GM15510 (cell line): ENCODE data around the gene MIGA2.

ENCODE experiments used
- POLR2A ChIP-seq: IDR thresholded peaks from 3 replicates; pipeline ENCODE4 v1.6.1; 2011; ENCODE audit warnings: borderline replicate concordance; ENCODE audit not compliant: insufficient read length; ENCODE audit errors: extremely low read depth

The MIGA2 gene

DNA sequence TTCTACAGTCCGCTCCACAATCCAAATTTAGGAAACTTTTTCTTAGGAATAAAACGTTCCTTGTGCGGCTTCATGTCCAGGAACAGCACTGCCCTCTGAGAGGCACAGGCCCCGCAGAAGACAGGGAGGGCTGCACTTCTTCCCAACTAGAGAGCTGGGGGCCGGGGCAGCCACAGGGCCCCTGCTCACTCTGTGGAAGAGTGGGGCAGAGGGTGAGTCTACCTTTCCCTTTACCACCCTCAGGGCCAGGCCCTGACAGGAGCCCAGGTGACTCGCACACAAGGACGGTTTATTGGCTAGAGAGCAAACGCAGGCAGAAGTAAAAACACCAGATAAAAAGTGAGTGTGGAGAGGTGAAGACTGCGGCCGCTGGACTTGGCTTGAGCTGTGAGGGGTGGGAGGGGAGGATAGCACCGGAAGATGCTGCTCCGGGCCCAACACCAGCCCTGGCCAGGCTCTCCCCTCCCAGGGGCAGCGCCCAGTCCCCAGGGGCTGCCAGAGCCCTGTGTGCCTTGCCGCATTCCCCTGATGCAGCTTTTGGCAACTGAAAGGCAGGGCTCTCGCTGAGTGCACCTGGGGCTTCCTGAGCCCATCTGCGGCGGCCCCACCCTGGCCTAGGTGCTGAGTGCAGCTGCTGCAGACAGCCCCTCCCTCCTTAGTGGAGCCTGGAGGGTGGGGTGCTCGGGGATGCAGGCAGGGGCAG, 28.5 kb upstream of the MIGA2 start:
- TF ChIP-seq POLR2A = no peak

DNA sequence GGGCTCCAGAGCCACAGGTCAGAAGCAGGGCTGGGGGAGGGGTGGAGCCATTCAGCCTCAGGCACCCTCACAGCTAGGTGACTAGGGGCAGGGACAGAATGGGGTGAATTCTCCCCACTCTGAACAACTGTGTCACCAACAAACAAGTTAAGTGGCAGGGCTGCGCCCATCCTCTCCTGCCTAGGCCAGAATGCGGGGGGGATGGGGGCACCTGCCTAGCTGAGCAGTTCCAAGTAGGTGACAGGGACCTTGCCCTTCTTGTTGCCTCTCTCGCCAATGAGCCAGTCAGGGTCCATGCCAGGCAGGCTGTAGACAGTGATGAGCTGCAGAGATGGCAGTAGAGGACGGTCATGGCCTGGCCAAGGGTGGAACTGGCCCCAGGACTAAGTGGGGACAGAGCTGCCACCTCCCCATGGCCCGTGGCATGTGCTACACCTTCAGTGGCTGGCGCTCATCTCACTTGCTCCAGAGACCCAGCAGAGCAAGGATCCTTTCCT, 27.9 kb upstream of the MIGA2 start:
- TF ChIP-seq POLR2A = no peak

DNA sequence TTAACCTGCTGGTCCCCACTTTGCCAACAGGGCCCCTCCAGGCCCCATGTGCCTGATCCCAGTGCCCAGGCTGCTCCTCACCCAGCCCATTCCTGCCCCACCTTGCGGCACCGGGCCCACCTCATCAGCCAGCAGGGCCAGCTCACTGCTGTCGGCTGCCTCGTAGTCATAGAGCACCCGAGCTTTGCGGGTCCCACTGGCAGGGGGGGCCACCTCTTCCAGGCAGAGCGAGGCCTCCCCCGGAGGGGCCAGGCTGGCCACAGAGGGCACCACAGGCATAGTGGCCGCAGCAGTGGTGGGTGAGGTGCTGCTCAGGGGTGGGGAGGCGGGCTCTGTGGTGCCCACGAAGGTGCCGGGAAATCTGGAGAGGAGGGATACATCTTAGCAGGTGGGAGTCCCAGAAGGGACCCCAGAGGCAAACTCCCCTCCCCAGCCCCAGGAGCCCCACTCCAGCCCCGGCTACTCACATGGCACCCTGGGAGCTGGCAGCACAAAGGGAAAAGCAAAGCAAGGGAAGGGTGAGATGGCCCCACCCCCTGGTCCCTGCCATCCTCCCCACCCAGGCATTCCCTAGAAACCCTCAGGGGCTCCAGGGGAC, 27.3 kb upstream of the MIGA2 start:
- no peak for TF ChIP-seq POLR2A

DNA sequence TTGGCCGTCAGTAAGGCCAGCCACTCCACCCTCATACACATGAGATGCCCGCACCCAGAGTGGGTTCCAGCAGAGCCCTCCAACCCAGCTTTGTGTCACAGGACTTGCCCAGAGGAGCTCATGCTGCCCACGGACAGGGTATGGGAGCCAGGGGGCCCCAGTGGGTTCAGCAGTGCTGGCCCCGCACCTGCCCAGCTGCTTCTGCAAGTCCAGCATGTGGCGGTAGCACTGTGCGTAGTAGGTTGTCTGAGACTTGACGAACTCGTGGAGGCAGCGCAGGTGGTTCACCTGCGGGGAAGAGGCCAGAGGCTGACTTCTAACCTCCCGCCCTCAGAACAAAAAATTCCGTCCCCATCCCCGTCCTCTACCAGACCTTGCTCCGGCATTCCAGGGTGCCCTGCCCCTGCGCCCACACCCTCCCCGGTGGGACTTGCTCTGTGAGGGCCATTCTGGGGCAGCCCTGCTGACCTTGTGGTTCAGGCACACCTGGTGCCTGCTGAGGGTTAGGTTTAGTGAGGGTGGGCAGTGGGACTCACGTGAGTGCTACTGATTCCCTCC, 26.8 kb upstream of the MIGA2 start:
- TF ChIP-seq POLR2A = no peak

DNA sequence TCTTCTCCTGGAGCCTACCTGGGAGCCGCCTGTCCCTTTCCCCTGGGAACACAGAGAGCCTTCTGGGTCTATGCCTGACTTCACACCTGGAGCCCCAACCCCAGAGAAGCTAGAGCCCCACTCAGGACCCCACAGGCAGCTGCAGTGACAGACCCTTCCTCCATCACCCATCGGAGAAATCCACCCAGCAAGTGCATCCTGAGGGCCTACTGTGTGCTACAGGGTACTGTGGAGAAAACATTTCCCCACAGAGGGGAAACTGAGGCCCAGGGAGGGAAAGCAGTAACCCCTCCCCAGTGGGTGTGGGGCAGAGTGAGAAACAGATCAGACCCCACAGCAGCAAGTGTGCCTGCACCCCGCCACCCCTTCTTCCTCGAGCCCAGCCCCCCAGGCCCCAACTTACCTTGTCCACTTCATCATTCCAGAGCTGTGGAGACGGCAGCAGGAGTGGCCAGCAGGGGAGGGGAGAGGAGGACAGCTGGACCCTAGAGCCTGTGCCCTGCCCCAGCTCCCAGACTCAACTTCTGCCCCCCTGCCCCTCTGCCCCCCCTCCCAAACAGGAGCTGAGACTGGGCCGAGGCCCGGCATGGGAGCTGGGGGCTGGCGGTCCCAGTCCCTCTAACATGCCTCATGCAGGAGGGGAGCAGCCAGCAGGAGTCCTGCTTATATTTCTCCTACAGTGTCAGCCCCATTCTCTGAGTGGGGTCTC, 26.0 kb upstream of the MIGA2 start:
- no peak for TF ChIP-seq POLR2A

DNA sequence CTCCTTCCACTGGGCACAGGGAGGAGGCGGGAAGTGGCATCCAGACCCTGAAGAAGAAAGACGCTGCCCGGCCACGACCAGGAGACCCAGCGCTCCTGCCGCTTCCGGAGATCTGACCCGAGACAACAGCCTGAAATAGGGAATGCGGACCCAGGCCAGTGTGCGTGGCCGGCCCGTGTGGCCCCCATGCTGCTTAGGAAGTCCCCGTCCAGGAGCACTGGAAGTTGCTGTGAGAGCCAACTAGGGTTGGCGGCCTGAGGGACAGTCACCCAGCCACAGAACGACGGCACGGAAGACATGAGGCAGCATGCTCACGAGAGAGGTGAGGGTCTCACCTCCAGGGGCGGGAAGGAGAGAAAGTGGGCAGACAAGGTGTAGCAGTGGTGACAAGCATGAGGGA, 25.3 kb upstream of the MIGA2 start:
- no peak for TF ChIP-seq POLR2A

DNA sequence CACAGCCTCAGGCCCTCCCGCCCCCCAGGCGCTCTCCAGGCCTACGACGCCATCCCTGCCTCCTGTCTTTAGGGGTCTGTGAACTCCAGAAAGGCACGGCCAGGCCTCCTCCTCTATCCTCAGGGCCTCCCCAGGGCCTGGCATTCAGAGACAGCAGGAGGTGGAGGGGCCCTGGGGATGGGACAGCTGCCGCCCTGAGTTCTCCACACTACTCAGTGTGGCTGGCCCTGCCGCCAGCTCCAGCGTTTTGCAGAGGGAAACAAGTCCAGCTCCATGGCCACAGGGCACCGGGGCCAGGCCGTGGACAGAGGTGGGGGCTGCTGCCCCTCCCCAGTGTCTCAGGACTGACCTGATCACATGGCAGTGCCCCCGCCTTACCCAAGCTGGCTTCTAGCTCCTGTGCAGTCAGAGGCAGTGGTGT, 24.7 kb upstream of the MIGA2 start:
- TF ChIP-seq POLR2A = no peak

DNA sequence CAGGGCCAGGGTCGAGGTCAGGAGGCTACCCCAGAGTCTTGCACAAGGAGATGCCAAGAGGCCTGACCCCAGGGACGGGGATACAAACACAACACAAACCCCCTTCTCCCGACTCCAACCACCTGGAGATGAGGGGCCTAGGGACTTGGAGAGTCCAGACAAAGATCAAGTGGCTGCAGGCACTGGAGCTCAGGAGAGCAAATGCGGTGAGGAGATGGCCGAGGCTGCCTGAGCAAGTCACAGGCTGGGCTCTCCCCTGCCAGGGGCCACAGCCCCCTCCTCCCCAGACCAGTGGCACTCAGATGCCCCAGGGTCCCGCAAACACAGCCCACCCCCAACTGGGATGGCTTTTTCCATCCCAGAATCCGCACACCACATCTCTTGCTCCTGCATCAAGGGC, 24.1 kb upstream of the MIGA2 start:
- TF ChIP-seq POLR2A = no peak

DNA sequence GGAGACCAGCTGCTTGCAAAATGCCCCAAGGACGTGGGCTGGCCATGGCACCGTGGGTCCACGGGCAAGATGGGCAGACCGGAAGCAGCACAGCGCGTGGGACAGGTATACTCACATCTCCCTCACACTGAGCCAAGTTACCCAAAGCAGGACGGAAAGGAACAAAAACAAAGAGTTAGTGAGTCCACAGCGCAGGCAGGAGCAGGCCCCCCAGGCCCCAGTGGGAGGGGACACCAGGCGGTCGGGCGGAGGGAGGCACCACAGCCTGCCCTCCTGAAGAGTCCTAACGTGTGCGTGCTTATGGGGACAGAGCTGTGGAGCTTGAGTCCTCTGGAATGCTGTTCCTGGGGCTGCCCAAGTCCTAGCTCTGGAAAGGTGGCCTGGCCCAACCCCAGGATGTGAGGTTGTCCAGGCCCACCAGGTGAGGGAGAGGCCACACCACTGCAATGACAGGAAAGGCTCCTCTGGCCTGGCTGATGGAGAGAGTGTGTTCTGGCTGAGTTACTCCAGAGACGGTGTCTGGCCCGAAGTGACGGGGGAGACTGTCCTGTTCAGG, 23.5 kb upstream of the MIGA2 start:
- TF ChIP-seq POLR2A = no peak

DNA sequence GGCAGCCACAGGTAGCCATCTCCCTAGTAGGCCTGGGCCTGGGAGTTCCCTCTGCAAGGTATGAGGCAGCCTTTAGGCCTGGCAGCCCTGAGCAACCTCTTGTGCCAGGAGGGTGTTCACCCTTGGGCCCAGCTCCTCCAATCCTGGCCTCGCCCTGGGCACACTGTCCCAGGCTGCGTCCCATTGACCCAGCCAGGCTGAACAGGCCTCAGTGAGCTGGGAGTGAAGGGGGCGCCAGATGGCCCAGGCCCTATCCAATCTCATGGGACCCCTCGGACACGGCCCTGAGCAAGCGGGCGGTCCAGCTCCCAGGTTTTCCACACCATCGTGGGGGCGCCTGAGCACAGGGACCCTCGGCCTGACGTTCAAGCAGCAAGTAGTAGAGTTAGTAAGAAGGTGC, 22.8 kb upstream of the MIGA2 start:
- TF ChIP-seq POLR2A = no peak

DNA sequence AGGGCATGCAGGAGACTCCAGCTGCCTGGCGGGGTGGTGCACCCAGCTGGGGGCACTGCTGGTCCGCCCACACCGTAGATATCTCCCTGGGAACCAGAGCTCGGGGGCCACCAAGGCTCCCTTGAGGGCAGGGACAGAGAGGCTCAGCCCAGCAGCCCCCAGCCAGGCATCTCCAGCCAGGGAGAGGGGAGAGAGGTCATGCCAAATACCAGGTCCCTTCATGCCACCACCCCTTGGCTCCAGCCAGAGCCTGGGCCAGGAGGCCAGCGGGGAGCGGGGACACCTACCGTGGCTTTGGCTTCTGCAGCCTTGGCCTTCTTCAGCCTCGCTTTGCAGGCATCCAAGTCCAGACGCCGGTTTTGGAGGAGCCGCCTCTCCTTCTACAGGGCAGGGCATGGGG, 22.3 kb upstream of the MIGA2 start:
- TF ChIP-seq POLR2A = no peak

DNA sequence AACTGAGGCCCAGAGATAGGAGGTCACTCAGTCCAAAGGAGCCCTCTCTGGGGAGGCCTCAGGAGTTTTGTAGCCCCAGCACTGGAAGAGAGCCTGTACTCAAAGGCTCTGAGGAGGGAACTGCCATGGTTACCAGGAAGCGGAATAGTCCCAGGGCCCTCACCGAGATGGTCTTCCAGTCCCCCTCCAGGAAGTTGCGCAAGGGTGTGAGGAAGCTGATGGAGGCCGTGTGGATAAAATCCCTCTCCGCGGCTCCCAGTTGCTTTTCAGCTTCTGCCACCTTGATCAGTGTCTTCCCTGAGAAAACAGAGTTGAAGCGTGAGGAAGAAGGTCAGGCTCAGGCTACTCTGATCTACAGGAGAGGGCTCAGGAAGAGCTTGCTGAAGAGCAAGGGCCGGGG, 21.8 kb upstream of the MIGA2 start:
- TF ChIP-seq POLR2A = no peak

DNA sequence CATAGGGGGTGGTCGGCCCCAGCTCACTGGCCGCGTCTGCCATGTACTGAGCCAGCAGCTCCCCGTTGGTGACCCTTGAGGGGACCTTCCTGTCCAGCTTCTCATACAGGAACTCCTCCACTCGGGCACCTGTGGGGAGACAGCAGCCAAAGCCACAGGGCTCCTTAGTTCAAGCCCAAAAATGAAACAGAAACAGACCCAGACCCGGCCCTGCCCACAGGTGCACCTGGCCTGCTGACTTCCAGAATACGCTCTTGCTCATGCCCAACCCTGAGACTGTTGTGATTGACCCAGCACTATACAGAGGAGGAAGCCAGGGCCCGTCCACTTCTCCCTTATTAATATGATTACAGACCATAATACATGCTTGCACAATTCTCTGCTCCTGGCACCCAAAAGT, 15.3 kb upstream of the MIGA2 start:
- TF ChIP-seq POLR2A = no peak

DNA sequence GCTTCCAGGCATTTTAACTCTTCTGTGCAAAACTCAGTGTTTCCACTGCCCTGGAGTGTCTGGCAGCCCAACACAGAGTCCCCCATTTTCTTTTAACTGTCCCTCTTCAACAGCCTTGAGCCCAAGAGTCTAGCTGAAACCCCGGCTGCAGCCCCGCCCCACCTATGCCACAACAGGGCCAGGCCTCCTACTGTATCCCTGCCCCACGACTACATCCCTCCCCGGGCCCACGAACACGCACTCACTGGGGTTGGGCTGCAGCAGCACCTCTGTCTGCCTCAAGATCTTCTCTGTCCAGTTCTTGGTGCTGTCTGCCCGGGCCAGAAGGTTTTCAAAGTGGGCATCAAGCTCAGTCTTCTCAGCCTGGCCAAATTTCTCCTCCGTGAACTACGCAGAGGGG, 14.4 kb upstream of the MIGA2 start:
- TF ChIP-seq POLR2A = no peak
